ENCODE results near the gene MRGPRX1.
"Not testable (repeated sequence)": the region's sequence is repeated elsewhere in the genome, so short reads cannot be mapped to it uniquely, and the experiment has no call there.

The MRGPRX1 gene

GRCh38 chr11:18900151-18900611 lies 39.0 kb downstream of the MRGPRX1 start:
- H4K8ac ChIP-seq (ENCODE audit: low read depth, low read length) = not testable (repeated sequence)

DNA sequence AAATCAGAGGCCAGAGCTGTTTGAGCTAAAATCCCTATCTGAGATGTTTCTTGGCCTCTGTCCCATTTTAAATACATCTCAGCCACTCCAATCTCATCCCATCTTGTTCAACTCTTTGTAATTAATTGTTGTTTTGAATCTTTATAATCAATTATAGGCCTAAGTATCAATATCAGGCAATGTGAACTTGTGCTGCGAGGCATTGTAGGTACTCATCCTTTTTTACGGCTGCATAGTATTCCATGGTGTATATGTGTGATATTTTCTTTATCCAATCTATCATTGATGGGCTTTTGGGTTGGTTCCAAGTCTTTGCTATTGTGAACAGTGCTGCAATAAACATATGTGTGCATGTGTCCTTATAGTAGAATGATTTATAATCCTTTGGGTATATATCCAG lies 47.5 kb downstream of the MRGPRX1 start:
- H3K36me3 ChIP-seq (ENCODE audit: control insufficient read depth in 1 of 2, insufficient read depth in 2 of 2, low read length in 2 of 2); H3K4me2 ChIP-seq (ENCODE audit: low read length); H3K14ac ChIP-seq (ENCODE audit: low read length); H3K4me3 ChIP-seq (ENCODE audit: low read depth, low read length); H3K79me2 ChIP-seq (ENCODE audit: control insufficient read depth, insufficient read depth, low read length, poor library complexity); H3K4ac ChIP-seq (ENCODE audit: low read depth, low read length); H3K18ac ChIP-seq (ENCODE audit: low read length); H2BK12ac ChIP-seq (ENCODE audit: low read length); H3K4me1 ChIP-seq (ENCODE audit: control insufficient read depth in 1 of 2, insufficient read depth in 2 of 2, low read length in 2 of 2); H2AFZ ChIP-seq (ENCODE audit: insufficient read depth, low read length, poor library complexity); H3K9me3 ChIP-seq (ENCODE audit: insufficient read depth, low read depth, low read length); H3K79me1 ChIP-seq (ENCODE audit: low read length); H3K9ac ChIP-seq (ENCODE audit: low read length); H3K23ac ChIP-seq (ENCODE audit: low read length); H4K91ac ChIP-seq (ENCODE audit: low read depth, low read length); H3K27me3 ChIP-seq (ENCODE audit: insufficient read depth, low read length); H4K8ac ChIP-seq (ENCODE audit: low read depth, low read length); H2BK120ac ChIP-seq (ENCODE audit: insufficient read depth, low read length, poor library complexity); H4K12ac ChIP-seq (ENCODE audit: low read depth, low read length); DNase-seq; H3K27ac ChIP-seq (ENCODE audit: low read depth, low read length); H2AK5ac ChIP-seq (ENCODE audit: low read length); H2BK5ac ChIP-seq (ENCODE audit: low read depth, low read length, poor library complexity): not testable (repeated sequence)
- no CpG with 5 or more reads among the region's 2 CpGs for WGBS (ENCODE audit: extremely low coverage, insufficient coverage, insufficient read length)

More at GRCh38 chr11:18900151-18900611, 39.0 kb downstream of the MRGPRX1 start:
- H3K9me3 ChIP-seq (ENCODE audit: insufficient read depth, low read depth, low read length); H2BK12ac ChIP-seq (ENCODE audit: low read length); H3K4me3 ChIP-seq (ENCODE audit: low read depth, low read length); H2AK5ac ChIP-seq (ENCODE audit: low read length); H3K27me3 ChIP-seq (ENCODE audit: insufficient read depth, low read length); H3K18ac ChIP-seq (ENCODE audit: low read length); H3K4ac ChIP-seq (ENCODE audit: low read depth, low read length); DNase-seq; H2BK120ac ChIP-seq (ENCODE audit: insufficient read depth, low read length, poor library complexity); H3K79me2 ChIP-seq (ENCODE audit: control insufficient read depth, insufficient read depth, low read length, poor library complexity); H2AFZ ChIP-seq (ENCODE audit: insufficient read depth, low read length, poor library complexity); H3K9ac ChIP-seq (ENCODE audit: low read length); H3K4me1 ChIP-seq (ENCODE audit: control insufficient read depth in 1 of 2, insufficient read depth in 2 of 2, low read length in 2 of 2); H3K79me1 ChIP-seq (ENCODE audit: low read length); H3K14ac ChIP-seq (ENCODE audit: low read length); H3K36me3 ChIP-seq (ENCODE audit: control insufficient read depth in 1 of 2, insufficient read depth in 2 of 2, low read length in 2 of 2); H4K91ac ChIP-seq (ENCODE audit: low read depth, low read length); H3K23ac ChIP-seq (ENCODE audit: low read length): not testable (repeated sequence)
- Histone ChIP-seq H2BK5ac (ENCODE audit: low read depth, low read length, poor library complexity) (peak overlapping the region; percentile 77), H4K12ac (ENCODE audit: low read depth, low read length) (peak overlapping the region; percentile 47), H3K27ac (ENCODE audit: low read depth, low read length) (peak overlapping the region; percentile 78), H3K4me2 (ENCODE audit: low read length) (peak overlapping the region; percentile 41)
- no CpG with 5 or more reads among the region's 4 CpGs for WGBS (ENCODE audit: extremely low coverage, insufficient coverage, insufficient read length)

GRCh38 chr11:18890615-18891014 lies 48.6 kb downstream of the MRGPRX1 start:
- no peaks in the 10 kb centered on the region for H3K79me2 ChIP-seq (ENCODE audit: control insufficient read depth, insufficient read depth, low read length, poor library complexity)
- no peak overlapping the region for H2BK5ac ChIP-seq (ENCODE audit: low read depth, low read length, poor library complexity)
- no peaks in the 10 kb centered on the region for H3K4me1 ChIP-seq (ENCODE audit: control insufficient read depth in 1 of 2, insufficient read depth in 2 of 2, low read length in 2 of 2)
- no peak overlapping the region for H4K12ac ChIP-seq (ENCODE audit: low read depth, low read length)
- DNase-seq = no peak
- H3K9ac ChIP-seq (ENCODE audit: low read length) = no peak overlapping the region
- no peak overlapping the region for H3K23ac ChIP-seq (ENCODE audit: low read length)
- H2BK12ac ChIP-seq (ENCODE audit: low read length) = no peak overlapping the region
- no peaks in the 10 kb centered on the region for H3K27me3 ChIP-seq (ENCODE audit: insufficient read depth, low read length)
- H4K8ac ChIP-seq (ENCODE audit: low read depth, low read length) = no peak overlapping the region
- no peaks in the 10 kb centered on the region for H3K36me3 ChIP-seq (ENCODE audit: control insufficient read depth in 1 of 2, insufficient read depth in 2 of 2, low read length in 2 of 2)
- H2AK5ac ChIP-seq (ENCODE audit: low read length) = no peak overlapping the region
- H3K4me2 ChIP-seq (ENCODE audit: low read length) = no peak overlapping the region
- no peak overlapping the region for H3K18ac ChIP-seq (ENCODE audit: low read length)
- H4K91ac ChIP-seq (ENCODE audit: low read depth, low read length) = no peak overlapping the region
- no peaks in the 10 kb centered on the region for H3K79me1 ChIP-seq (ENCODE audit: low read length)
- no peak overlapping the region for H2AFZ ChIP-seq (ENCODE audit: insufficient read depth, low read length, poor library complexity)
- no CpG with 5 or more reads among the region's 1 CpG for WGBS (ENCODE audit: extremely low coverage, insufficient coverage, insufficient read length)
- no peak overlapping the region for H2BK120ac ChIP-seq (ENCODE audit: insufficient read depth, low read length, poor library complexity)
- H3K14ac ChIP-seq (ENCODE audit: low read length) = no peak overlapping the region
- no peak overlapping the region for H3K4me3 ChIP-seq (ENCODE audit: low read depth, low read length)
- H3K9me3 ChIP-seq (ENCODE audit: insufficient read depth, low read depth, low read length) = no peaks in the 10 kb centered on the region
- H3K27ac ChIP-seq (ENCODE audit: low read depth, low read length) = no peak overlapping the region
- H3K4ac ChIP-seq (ENCODE audit: low read depth, low read length) = no peak overlapping the region
